ENCODE measurements around the gene MANBA. TPM values are rescaled to one million over a fixed set of nuclear protein-coding genes. Genes with fewer than 3 reads are reported as not detected.

MANBA gene
- total and polyA plus RNA-seq, 5 donors from 2014 or later, result 10.7 to 21.2 (median 15.8) TPM

DNA sequence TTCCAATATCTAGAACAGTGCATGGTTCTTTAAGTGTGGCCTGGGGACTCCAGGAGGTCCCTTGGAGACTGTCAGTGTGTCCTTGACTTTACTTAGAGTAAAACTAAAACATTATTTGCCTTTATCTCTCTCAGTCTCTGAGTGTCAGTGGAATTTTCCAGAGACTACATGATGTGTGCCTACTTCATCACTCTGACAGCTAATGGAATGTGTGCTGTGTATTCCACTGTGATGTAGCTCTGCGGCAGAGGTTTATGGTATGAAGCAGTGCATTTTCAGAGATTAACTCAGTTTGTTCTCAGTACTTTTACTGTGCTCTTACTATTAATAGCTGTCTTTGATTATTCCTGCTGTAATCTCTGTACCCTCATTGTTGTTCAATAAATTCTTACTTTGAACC is 85.6 kb downstream of the MANBA start:
- Mint-ChIP-seq H3K27me3 (no peaks in the 10 kb centered on the region), H3K4me1 (peaks cover 0 to 8% (median 6%) of the 10 kb centered on the region in 4 donors), H3K36me3 (peaks cover 16% of the 10 kb centered on the region), H3K4me3 (no peak overlapping the region), H3K27ac (no peak overlapping the region), H3K9me3 (no peaks in the 10 kb centered on the region)
- Histone ChIP-seq H3K4me1 (ENCODE audit: control insufficient read depth, insufficient read depth, low read length, poor library complexity, severe bottlenecking) (peaks cover 4% of the 10 kb centered on the region), H3K36me3 (ENCODE audit: control insufficient read depth, insufficient read depth, low read length) (peaks cover 3% of the 10 kb centered on the region), H3K9me3 (ENCODE audit: control insufficient read depth in 2 of 2, low read length in 2 of 2) (no peaks in the 10 kb centered on the region), H3K4me3 (ENCODE audit: low read depth, low read length) (no peak overlapping the region), H3K27me3 (ENCODE audit: control insufficient read depth, insufficient read depth, low read length) (no peaks in the 10 kb centered on the region), H3K27ac (ENCODE audit: insufficient read depth, low read length, poor library complexity, severe bottlenecking) (no peak overlapping the region)
- DNase-seq (no peak), ATAC-seq (ENCODE audit: low read depth in 2 of 2) (no peak)

DNA sequence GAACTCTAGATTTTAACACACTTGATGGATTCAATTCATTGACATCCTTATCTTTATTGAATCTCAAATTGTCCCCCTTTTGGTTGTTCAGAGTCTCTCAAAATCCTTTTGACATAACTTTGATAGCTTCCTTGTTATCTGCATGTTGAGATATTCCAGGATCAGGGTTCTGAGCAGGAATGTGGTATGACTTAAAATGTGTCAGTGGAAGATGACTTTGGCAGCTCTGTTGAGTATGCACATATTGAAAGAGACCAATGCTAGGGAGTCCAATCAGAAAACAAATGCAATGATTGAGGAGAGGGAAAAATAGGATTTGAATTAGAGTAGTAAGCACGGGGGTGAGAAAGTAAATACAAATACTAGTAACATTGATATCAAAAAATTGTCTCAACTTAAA is 93.8 kb downstream of the MANBA start:
- no peak for ATAC-seq (ENCODE audit: low read depth in 2 of 2)
- H3K4me1 ChIP-seq (ENCODE audit: control insufficient read depth, insufficient read depth, low read length, poor library complexity, severe bottlenecking), result no peaks in the 10 kb centered on the region
- H3K9me3 ChIP-seq (ENCODE audit: control insufficient read depth in 2 of 2, low read length in 2 of 2), result no peaks in the 10 kb centered on the region
- Mint-ChIP-seq H3K36me3 (peaks cover 49% of the 10 kb centered on the region), H3K27me3 (no peaks in the 10 kb centered on the region), H3K4me1 (no peaks in the 10 kb centered on the region), H3K4me3 (no peak overlapping the region), H3K27ac (no peak overlapping the region), H3K9me3 (no peaks in the 10 kb centered on the region)
- H3K36me3 ChIP-seq (ENCODE audit: control insufficient read depth, insufficient read depth, low read length), result peaks cover 14% of the 10 kb centered on the region
- no peak overlapping the region for H3K4me3 ChIP-seq (ENCODE audit: low read depth, low read length)
- H3K27ac ChIP-seq (ENCODE audit: insufficient read depth, low read length, poor library complexity, severe bottlenecking), result no peak overlapping the region
- no peak for DNase-seq
- H3K27me3 ChIP-seq (ENCODE audit: control insufficient read depth, insufficient read depth, low read length), result no peaks in the 10 kb centered on the region

DNA sequence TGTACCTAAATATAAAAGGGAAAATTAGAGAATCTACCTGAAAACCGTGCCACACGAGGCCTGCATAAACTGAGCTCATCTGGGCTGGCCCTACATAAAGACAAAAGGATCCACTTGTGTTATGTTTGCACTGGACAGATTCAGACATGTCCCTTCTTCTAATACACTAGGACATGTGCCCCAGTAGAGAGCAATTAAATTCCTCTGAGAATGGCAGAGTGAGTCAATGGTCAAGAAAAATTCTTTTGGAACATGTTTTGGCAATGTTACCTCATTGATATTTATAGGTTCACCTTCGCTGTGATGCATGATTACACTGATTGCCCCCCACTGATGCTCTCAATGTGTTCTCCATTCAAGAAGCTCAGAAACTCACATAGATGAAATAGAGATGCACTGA is 95.2 kb downstream of the MANBA start:
- peaks cover 19% of the 10 kb centered on the region for H3K36me3 ChIP-seq (ENCODE audit: control insufficient read depth, insufficient read depth, low read length)
- no peak overlapping the region for H3K4me3 ChIP-seq (ENCODE audit: low read depth, low read length)
- no peak overlapping the region for H3K27ac Mint-ChIP-seq
- no peak overlapping the region for H3K27ac ChIP-seq (ENCODE audit: insufficient read depth, low read length, poor library complexity, severe bottlenecking)
- no peak overlapping the region for H3K4me3 Mint-ChIP-seq
- no peaks in the 10 kb centered on the region for H3K9me3 ChIP-seq (ENCODE audit: control insufficient read depth in 2 of 2, low read length in 2 of 2)
- no peaks in the 10 kb centered on the region for H3K4me1 Mint-ChIP-seq
- H3K4me1 ChIP-seq (ENCODE audit: control insufficient read depth, insufficient read depth, low read length, poor library complexity, severe bottlenecking), result no peaks in the 10 kb centered on the region
- DNase-seq (no peak), ATAC-seq (ENCODE audit: low read depth in 2 of 2) (no peak)
- H3K27me3 Mint-ChIP-seq, result no peaks in the 10 kb centered on the region
- peaks cover 42% of the 10 kb centered on the region for H3K36me3 Mint-ChIP-seq
- H3K27me3 ChIP-seq (ENCODE audit: control insufficient read depth, insufficient read depth, low read length), result no peaks in the 10 kb centered on the region
- no peaks in the 10 kb centered on the region for H3K9me3 Mint-ChIP-seq

DNA sequence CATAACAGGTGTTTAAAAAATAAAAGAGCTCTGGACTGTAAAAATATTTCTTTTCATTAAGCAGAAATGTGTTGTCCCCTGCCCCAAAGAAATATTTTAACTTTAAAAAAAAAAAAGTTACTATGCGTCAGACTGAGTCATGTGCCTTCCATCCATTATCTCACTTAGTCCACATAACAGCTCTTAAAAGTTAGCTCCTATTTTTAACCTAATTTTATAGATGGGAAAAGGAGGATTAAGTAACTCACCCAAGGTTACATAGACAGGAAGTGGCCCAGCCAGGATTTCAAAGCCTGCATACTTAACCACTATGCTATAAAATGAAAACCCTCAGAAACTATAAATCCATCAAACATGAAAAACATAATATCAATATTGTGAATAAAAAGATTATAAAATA is 97.7 kb downstream of the MANBA start:
- H3K4me3 ChIP-seq (ENCODE audit: low read depth, low read length), result no peak overlapping the region
- H3K36me3 ChIP-seq (ENCODE audit: control insufficient read depth, insufficient read depth, low read length), result peaks cover 19% of the 10 kb centered on the region
- H3K4me3 Mint-ChIP-seq, result no peak overlapping the region
- H3K36me3 Mint-ChIP-seq, result peaks cover 31% of the 10 kb centered on the region
- H3K27ac Mint-ChIP-seq, result no peak overlapping the region
- no peaks in the 10 kb centered on the region for H3K27me3 Mint-ChIP-seq
- ATAC-seq (ENCODE audit: low read depth in 2 of 2), result no peak
- H3K27me3 ChIP-seq (ENCODE audit: control insufficient read depth, insufficient read depth, low read length), result no peaks in the 10 kb centered on the region
- no peaks in the 10 kb centered on the region for H3K4me1 ChIP-seq (ENCODE audit: control insufficient read depth, insufficient read depth, low read length, poor library complexity, severe bottlenecking)
- no peak overlapping the region for H3K27ac ChIP-seq (ENCODE audit: insufficient read depth, low read length, poor library complexity, severe bottlenecking)
- no peak for DNase-seq
- H3K4me1 Mint-ChIP-seq, result no peaks in the 10 kb centered on the region
- no peaks in the 10 kb centered on the region for H3K9me3 Mint-ChIP-seq
- H3K9me3 ChIP-seq (ENCODE audit: control insufficient read depth in 2 of 2, low read length in 2 of 2), result no peaks in the 10 kb centered on the region

DNA sequence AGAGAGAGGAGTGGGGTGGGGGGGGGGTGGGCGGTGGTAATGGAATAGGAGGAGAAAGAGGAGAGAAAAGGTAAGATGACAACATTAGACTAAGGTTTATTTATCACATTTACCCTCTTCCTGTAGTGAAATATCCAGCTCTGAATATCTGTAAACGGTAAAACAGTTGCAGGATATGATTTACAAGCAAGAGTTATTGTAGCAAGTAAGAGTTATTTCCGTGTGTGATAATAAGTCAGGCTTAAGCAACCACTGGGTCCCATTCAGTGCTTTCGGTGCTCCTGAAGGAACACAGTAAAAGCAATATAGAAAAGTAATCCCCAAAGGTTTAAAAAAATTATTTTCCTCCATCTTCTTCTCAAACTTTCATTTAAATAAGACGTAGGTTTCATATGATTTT is 103.6 kb downstream of the MANBA start:
- H3K27ac ChIP-seq (ENCODE audit: insufficient read depth, low read length, poor library complexity, severe bottlenecking), result no peak overlapping the region
- H3K9me3 Mint-ChIP-seq, result no peaks in the 10 kb centered on the region
- H3K4me3 ChIP-seq (ENCODE audit: low read depth, low read length), result no peak overlapping the region
- no peaks in the 10 kb centered on the region for H3K27me3 ChIP-seq (ENCODE audit: control insufficient read depth, insufficient read depth, low read length)
- no peaks in the 10 kb centered on the region for H3K4me1 ChIP-seq (ENCODE audit: control insufficient read depth, insufficient read depth, low read length, poor library complexity, severe bottlenecking)
- H3K27ac Mint-ChIP-seq, result no peak overlapping the region
- DNase-seq, result no peak
- peaks cover 7% of the 10 kb centered on the region for H3K36me3 Mint-ChIP-seq
- no peak for ATAC-seq (ENCODE audit: low read depth in 2 of 2)
- no peaks in the 10 kb centered on the region for H3K27me3 Mint-ChIP-seq
- H3K9me3 ChIP-seq (ENCODE audit: control insufficient read depth in 2 of 2, low read length in 2 of 2), result no peaks in the 10 kb centered on the region
- H3K4me1 Mint-ChIP-seq, result peaks cover 0 to 3% (median 0%) of the 10 kb centered on the region in 4 donors
- peaks cover 11% of the 10 kb centered on the region for H3K36me3 ChIP-seq (ENCODE audit: control insufficient read depth, insufficient read depth, low read length)
- no peak overlapping the region for H3K4me3 Mint-ChIP-seq

DNA sequence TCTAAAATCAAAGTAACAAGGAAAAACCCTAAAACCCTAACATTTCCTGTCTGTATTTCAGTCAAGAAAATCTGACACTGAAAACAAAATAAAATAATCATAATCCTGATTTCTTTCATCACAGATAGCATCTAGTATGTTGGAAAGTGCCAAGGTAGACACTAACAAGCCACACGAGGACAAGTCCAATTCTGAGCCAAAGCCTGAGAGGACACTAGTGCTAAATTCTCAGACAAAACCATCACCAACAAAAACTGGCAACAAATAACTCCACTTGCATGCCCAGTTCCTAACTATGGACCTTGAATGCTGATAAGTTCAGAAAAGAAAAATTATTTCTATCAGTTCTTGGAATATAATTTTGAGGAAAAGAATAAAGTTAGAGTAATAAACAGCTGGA is 113.7 kb downstream of the MANBA start:
- ATAC-seq (ENCODE audit: low read depth in 2 of 2) (no peak), DNase-seq (no peak)
- H3K27me3 Mint-ChIP-seq, result no peaks in the 10 kb centered on the region
- peaks cover 4 to 12% (median 9%) of the 10 kb centered on the region in 4 donors for H3K4me1 Mint-ChIP-seq
- Histone ChIP-seq H3K4me1 (ENCODE audit: control insufficient read depth, insufficient read depth, low read length, poor library complexity, severe bottlenecking) (no peaks in the 10 kb centered on the region), H3K4me3 (ENCODE audit: low read depth, low read length) (no peak overlapping the region), H3K27me3 (ENCODE audit: control insufficient read depth, insufficient read depth, low read length) (no peaks in the 10 kb centered on the region), H3K27ac (ENCODE audit: insufficient read depth, low read length, poor library complexity, severe bottlenecking) (no peak overlapping the region), H3K36me3 (ENCODE audit: control insufficient read depth, insufficient read depth, low read length) (peaks cover 19% of the 10 kb centered on the region), H3K9me3 (ENCODE audit: control insufficient read depth in 2 of 2, low read length in 2 of 2) (no peaks in the 10 kb centered on the region)
- peak overlapping the region in 1 of 3 donors; percentile 66 for H3K27ac Mint-ChIP-seq
- H3K36me3 Mint-ChIP-seq, result peaks cover 55% of the 10 kb centered on the region
- H3K9me3 Mint-ChIP-seq, result no peaks in the 10 kb centered on the region
- H3K4me3 Mint-ChIP-seq, result no peak overlapping the region

DNA sequence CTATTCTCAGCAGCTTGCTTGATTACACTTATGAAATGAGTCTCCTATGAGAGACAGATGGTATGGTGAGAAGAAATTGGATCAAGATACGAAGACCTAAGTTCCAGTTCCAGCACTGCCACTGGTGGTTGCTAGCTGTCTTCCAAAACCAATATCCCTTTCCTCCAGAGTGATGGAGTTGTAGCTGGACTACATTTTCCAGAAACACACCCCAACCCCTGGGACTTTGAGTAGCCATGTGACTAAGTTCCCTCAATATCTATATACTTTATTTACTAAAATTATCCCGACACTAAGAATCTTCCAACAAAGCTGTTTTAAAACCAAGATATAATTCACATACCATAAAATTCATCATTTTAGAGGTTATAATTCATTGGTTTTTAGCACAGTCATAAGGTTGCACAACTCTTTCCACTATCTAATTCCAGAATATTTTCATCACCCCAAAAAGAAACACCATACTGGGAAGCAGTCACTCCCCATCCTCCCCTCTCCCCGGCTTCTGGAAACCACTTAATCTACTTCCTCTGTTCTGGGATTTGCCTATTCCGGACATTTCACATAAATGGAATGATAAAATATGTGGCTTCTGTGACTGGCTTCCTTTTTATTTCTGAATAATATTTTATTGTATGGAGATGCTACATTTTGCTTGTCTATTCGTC is 118.0 kb downstream of the MANBA start:
- ATAC-seq (ENCODE audit: low read depth in 2 of 2) (no peak), DNase-seq (no peak)
- peaks cover 47% of the 10 kb centered on the region for H3K36me3 Mint-ChIP-seq
- no peak overlapping the region for H3K27ac ChIP-seq (ENCODE audit: insufficient read depth, low read length, poor library complexity, severe bottlenecking)
- H3K27me3 ChIP-seq (ENCODE audit: control insufficient read depth, insufficient read depth, low read length), result no peaks in the 10 kb centered on the region
- H3K4me3 ChIP-seq (ENCODE audit: low read depth, low read length), result no peak overlapping the region
- no peak overlapping the region for H3K4me3 Mint-ChIP-seq
- no peaks in the 10 kb centered on the region for H3K9me3 ChIP-seq (ENCODE audit: control insufficient read depth in 2 of 2, low read length in 2 of 2)
- no peaks in the 10 kb centered on the region for H3K4me1 ChIP-seq (ENCODE audit: control insufficient read depth, insufficient read depth, low read length, poor library complexity, severe bottlenecking)
- peaks cover 3% of the 10 kb centered on the region for H3K36me3 ChIP-seq (ENCODE audit: control insufficient read depth, insufficient read depth, low read length)
- no peaks in the 10 kb centered on the region for H3K9me3 Mint-ChIP-seq
- H3K27ac Mint-ChIP-seq, result no peak overlapping the region
- H3K27me3 Mint-ChIP-seq, result no peaks in the 10 kb centered on the region
- H3K4me1 Mint-ChIP-seq, result peaks cover 4 to 20% (median 13%) of the 10 kb centered on the region in 4 donors

DNA sequence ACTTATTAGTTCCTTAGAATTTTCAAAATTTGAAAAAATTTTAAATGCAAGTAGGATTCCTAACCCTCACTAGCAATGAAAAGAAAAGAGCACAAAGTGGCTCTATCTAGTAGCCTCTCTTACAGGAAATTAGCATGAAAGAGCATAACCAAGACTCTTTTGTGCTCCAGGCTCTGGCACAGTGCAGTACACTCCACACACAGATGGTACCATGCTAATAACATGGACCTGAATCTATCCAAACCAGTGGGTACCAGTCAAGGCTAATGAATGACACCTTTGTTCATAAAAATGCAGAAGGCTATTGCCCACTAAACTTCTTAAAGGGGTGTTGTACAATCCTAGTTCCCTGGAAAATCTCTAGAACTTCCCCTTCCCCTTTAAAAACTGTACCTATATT is 119.0 kb downstream of the MANBA start:
- no peak overlapping the region for H3K4me3 Mint-ChIP-seq
- H3K27ac Mint-ChIP-seq, result no peak overlapping the region
- H3K27ac ChIP-seq (ENCODE audit: insufficient read depth, low read length, poor library complexity, severe bottlenecking), result no peak overlapping the region
- peaks cover 3 to 19% (median 10%) of the 10 kb centered on the region in 4 donors for H3K4me1 Mint-ChIP-seq
- peaks cover 9% of the 10 kb centered on the region for H3K36me3 ChIP-seq (ENCODE audit: control insufficient read depth, insufficient read depth, low read length)
- DNase-seq, result no peak
- no peaks in the 10 kb centered on the region for H3K27me3 ChIP-seq (ENCODE audit: control insufficient read depth, insufficient read depth, low read length)
- no peaks in the 10 kb centered on the region for H3K4me1 ChIP-seq (ENCODE audit: control insufficient read depth, insufficient read depth, low read length, poor library complexity, severe bottlenecking)
- no peaks in the 10 kb centered on the region for H3K9me3 Mint-ChIP-seq
- ATAC-seq (ENCODE audit: low read depth in 2 of 2), result no peak
- peaks cover 50% of the 10 kb centered on the region for H3K36me3 Mint-ChIP-seq
- no peak overlapping the region for H3K4me3 ChIP-seq (ENCODE audit: low read depth, low read length)
- H3K27me3 Mint-ChIP-seq, result no peaks in the 10 kb centered on the region
- H3K9me3 ChIP-seq (ENCODE audit: control insufficient read depth in 2 of 2, low read length in 2 of 2), result no peaks in the 10 kb centered on the region

All from CD4-positive, CD25-positive, alpha-beta regulatory T cell (primary cell).